ENCODE data around the gene SLC35A1.

Gene SLC35A1

DNA sequence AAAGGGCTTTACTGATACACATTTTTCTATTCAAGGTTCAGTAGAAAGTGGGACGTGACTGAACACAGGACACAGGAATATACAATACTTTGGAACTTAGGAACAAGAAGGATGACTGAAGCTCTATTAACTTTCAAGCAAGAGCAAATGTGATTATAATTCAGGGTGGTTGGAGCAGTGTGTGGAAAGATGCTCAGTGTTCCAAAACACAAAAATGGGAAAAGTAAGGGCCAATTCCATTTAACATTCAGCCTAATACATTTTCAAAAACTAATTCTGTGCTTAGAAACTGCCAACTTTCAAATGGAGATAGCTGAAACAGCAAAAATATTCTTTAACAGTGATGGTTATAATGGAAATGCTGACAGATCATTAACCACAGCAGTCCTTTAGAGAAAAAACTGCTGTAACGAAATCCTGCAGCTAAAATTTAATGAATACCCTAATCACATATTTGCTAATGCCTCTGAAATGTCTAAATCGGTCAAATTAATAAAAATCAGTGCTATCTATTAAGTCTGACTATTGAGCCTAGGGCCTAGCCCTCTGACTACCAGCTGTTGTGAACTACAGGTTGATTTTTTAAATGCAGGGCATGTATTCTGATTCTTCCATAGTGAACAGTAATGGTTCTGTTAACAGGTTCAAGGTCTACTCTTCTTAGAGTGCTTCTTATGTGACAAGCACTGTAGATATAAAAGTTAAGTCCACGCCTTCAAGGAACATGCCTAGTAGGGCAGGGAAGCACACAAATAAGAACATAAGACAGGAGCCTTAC, 71.1 kb downstream of the SLC35A1 start:
- TF ChIP-seq, protein P1, sequence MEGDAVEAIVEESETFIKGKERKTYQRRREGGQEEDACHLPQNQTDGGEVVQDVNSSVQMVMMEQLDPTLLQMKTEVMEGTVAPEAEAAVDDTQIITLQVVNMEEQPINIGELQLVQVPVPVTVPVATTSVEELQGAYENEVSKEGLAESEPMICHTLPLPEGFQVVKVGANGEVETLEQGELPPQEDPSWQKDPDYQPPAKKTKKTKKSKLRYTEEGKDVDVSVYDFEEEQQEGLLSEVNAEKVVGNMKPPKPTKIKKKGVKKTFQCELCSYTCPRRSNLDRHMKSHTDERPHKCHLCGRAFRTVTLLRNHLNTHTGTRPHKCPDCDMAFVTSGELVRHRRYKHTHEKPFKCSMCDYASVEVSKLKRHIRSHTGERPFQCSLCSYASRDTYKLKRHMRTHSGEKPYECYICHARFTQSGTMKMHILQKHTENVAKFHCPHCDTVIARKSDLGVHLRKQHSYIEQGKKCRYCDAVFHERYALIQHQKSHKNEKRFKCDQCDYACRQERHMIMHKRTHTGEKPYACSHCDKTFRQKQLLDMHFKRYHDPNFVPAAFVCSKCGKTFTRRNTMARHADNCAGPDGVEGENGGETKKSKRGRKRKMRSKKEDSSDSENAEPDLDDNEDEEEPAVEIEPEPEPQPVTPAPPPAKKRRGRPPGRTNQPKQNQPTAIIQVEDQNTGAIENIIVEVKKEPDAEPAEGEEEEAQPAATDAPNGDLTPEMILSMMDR (IDR thresholded peaks at IDR 0.05; ENCODE audit: low read depth, low read length): no peak
- no peak overlapping the region for H3K4me3 ChIP-seq (ENCODE audit: low read depth, low read length)

DNA sequence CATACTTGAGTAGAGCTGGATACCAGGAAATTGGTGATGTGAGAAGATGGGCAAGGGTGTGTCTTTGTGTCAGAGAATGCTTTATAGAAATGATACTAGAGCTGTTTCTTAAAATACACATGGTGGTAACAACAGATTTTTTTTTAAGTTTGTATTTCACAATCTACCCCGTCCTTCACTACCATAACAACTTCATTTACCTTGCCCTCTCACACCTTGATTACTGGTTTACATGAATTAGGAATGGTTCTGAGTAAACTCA, 71.6 kb downstream of the SLC35A1 start:
- TF ChIP-seq, protein P1 (IDR thresholded peaks at IDR 0.05; ENCODE audit: low read depth, low read length): no peak
- no peak overlapping the region for H3K4me3 ChIP-seq (ENCODE audit: low read depth, low read length)

DNA sequence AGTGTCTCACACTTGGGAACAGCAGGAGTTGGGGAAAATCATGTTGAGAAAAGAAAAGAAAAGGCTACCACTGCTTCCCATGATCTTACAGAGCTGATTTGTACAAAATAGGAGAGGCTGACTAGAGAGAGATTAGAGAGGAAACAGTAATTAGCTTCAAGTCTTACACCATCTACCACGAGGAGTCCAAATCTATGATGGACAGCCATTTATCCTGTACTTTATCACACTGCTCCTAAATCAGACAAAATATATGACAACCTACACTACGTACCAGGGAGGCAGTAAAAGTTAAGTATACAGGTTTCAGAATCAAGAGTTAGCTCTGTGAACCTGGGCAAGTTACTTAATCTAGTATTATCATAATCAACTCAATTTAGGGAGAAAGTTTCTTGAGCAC, 79.0 kb downstream of the SLC35A1 start:
- TF ChIP-seq, protein P1 (IDR thresholded peaks at IDR 0.05; ENCODE audit: low read depth, low read length): no peak
- H3K4me3 ChIP-seq (ENCODE audit: low read depth, low read length): no peak overlapping the region

GRCh38 chr6:87553159-87553765, 80.5 kb downstream of the SLC35A1 start:
- no peak overlapping the region for H3K4me3 ChIP-seq (ENCODE audit: low read depth, low read length)
- TF ChIP-seq, protein P1 (IDR thresholded peaks at IDR 0.05; ENCODE audit: low read depth, low read length): no peak

DNA sequence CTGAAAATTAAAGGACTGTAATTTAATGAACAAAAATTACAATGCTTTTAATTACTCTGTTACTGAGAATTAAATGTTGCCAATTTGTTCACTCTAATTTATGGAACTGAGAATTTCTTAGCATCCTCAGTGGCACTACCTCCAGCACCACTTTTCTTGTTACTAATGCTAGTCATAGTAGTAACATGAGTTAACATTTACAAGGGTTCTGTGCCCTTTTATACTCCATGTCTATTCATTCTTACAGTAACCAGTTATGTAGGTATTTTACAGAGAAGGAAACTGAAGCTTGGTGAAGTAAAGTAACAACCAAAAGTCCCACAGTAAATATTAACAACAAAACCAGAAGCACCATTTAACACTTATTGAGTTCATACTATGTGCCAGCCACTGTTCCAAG, 82.7 kb downstream of the SLC35A1 start:
- no peak overlapping the region for H3K4me3 ChIP-seq (ENCODE audit: low read depth, low read length)
- TF ChIP-seq, protein P1 (IDR thresholded peaks at IDR 0.05; ENCODE audit: low read depth, low read length): no peak

GRCh38 chr6:87558446-87558845, 85.7 kb downstream of the SLC35A1 start:
- no peak overlapping the region for H3K4me3 ChIP-seq (ENCODE audit: low read depth, low read length)
- TF ChIP-seq, protein P1 (IDR thresholded peaks at IDR 0.05; ENCODE audit: low read depth, low read length): no peak

DNA sequence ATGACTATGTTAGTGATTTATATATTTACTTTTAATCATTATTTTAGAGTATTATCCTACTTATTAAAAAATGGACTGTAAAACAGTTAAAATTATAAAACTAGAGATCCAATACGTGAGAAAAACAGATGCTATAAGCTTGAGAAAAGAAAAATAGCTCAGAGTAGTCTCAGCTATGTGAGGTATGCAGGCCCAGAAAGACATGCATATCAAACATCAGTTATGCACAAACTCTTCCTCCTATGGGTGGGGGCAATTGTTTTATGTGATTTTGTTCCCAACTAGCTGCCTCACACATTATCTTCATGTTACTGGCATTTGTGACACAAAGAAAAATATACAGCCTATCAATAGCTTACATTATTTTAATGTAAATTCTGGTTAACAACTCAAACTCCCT, 88.2 kb downstream of the SLC35A1 start:
- no peak overlapping the region for H3K4me3 ChIP-seq (ENCODE audit: low read depth, low read length)
- TF ChIP-seq, protein P1 (IDR thresholded peaks at IDR 0.05; ENCODE audit: low read depth, low read length): no peak

Measured in WI38 (cell line).